ENCODE measurements around the gene TACC2. TPM values are rescaled to one million over a fixed set of nuclear protein-coding genes. Genes with fewer than 3 reads are reported as not detected.

The TACC2 gene
- total RNA-seq, 4 donors from 2014 or later, result 46.5 to 106 (median 71.6) TPM

- no peak overlapping the region for H3K4me3 ChIP-seq
- H3K27ac ChIP-seq, result no peak overlapping the region
- intact Hi-C loops (cut with DNase I), result no loop called here
- peaks cover 0 to 100% (median 30%) of the 10 kb centered on the region in 3 donors for H3K36me3 ChIP-seq
- no peaks in the 10 kb centered on the region for H3K9me3 ChIP-seq
- 82 to 87% methylated on average over 4 to 9 of the region's 9 CpGs for WGBS, 2 donors
- no peaks in the 10 kb centered on the region for H3K4me1 ChIP-seq
- H3K27me3 ChIP-seq, result no peaks in the 10 kb centered on the region
- DNase-seq, result no peak
- TF ChIP-seq POLR2A (IDR thresholded peaks at IDR 0.05), result no peak
- TF ChIP-seq, protein P1, sequence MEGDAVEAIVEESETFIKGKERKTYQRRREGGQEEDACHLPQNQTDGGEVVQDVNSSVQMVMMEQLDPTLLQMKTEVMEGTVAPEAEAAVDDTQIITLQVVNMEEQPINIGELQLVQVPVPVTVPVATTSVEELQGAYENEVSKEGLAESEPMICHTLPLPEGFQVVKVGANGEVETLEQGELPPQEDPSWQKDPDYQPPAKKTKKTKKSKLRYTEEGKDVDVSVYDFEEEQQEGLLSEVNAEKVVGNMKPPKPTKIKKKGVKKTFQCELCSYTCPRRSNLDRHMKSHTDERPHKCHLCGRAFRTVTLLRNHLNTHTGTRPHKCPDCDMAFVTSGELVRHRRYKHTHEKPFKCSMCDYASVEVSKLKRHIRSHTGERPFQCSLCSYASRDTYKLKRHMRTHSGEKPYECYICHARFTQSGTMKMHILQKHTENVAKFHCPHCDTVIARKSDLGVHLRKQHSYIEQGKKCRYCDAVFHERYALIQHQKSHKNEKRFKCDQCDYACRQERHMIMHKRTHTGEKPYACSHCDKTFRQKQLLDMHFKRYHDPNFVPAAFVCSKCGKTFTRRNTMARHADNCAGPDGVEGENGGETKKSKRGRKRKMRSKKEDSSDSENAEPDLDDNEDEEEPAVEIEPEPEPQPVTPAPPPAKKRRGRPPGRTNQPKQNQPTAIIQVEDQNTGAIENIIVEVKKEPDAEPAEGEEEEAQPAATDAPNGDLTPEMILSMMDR (IDR thresholded peaks at IDR 0.05), result no peak
Measured at GRCh38 chr10:122225330-122225729, 236.4 kb downstream of the TACC2 start.

- no peak for DNase-seq
- Histone ChIP-seq H3K9me3 (no peaks in the 10 kb centered on the region), H3K27ac (no peak overlapping the region), H3K36me3 (peaks cover 5 to 100% (median 39%) of the 10 kb centered on the region in 3 donors), H3K4me1 (no peaks in the 10 kb centered on the region), H3K27me3 (no peaks in the 10 kb centered on the region), H3K4me3 (no peak overlapping the region)
- TF ChIP-seq, protein P1 (IDR thresholded peaks at IDR 0.05), result no peak
- TF ChIP-seq POLR2A (IDR thresholded peaks at IDR 0.05), result no peak
- intact Hi-C loops (cut with DNase I), result no loop called here
- 72 to 100% methylated on average over 1 to 4 of the region's 4 CpGs for WGBS, 2 donors
Measured at GRCh38 chr10:122227754-122228153, 238.8 kb downstream of the TACC2 start.

DNA sequence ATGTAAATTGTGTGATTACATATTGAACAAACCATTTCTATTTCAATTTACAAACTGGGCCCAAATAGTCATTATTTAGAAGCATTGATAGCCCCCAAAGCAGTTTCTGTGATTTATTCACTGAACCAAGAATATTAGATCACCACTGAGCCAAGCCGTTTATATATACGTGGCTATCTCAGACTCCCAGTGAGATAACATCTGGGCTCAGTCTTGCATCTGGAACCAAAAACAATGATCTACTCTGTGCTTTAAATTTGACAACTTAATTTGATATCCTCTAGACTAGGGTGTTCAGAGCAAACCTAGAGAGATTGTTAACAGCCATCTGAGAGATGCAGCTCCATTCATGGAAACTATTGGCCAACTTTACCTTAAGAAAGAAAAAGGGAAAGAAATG lies 240.7 kb downstream of the TACC2 start:
- DNase-seq, result no peak
- no peaks in the 10 kb centered on the region for H3K4me1 ChIP-seq
- intact Hi-C loops (cut with DNase I), result no loop called here
- WGBS, 2 donors, result 83 to 86% methylated on average over 2 of the region's 2 CpGs
- no peaks in the 10 kb centered on the region for H3K27me3 ChIP-seq
- TF ChIP-seq, protein P1 (IDR thresholded peaks at IDR 0.05), result no peak
- no peak for TF ChIP-seq POLR2A (IDR thresholded peaks at IDR 0.05)
- no peak overlapping the region for H3K4me3 ChIP-seq
- no peak overlapping the region for H3K27ac ChIP-seq
- H3K36me3 ChIP-seq, result peaks cover 5 to 100% (median 36%) of the 10 kb centered on the region in 3 donors
- no peaks in the 10 kb centered on the region for H3K9me3 ChIP-seq

DNA sequence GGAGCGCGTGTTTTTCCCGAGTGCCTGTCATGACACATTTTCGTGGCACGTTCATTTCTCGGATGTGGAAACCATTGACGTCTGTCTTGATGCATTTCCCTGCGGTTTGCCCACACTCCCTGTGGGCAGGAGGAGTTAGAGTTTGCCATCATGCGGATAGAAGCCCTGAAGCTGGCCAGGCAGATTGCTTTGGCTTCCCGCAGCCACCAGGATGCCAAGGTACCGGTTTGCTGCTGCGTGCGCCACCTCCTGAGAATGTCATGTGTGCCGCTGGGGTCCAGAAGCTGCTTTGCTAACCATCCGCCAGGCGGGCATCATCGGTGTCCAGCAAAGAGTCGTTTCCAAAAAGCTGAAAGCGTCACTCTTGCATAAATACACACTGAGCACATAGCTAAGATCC lies 241.3 kb downstream of the TACC2 start:
- intact Hi-C loops (cut with DNase I), result no loop called here
- H3K9me3 ChIP-seq, result no peaks in the 10 kb centered on the region
- no peak overlapping the region for H3K4me3 ChIP-seq
- TF ChIP-seq, protein P1 (IDR thresholded peaks at IDR 0.05), result no peak
- no peak for TF ChIP-seq POLR2A (IDR thresholded peaks at IDR 0.05)
- no peak for DNase-seq
- no peaks in the 10 kb centered on the region for H3K4me1 ChIP-seq
- H3K36me3 ChIP-seq, result peaks cover 5 to 100% (median 33%) of the 10 kb centered on the region in 3 donors
- WGBS, 2 donors, result 92 to 95% methylated on average over 14 to 18 of the region's 19 CpGs
- no peaks in the 10 kb centered on the region for H3K27me3 ChIP-seq
- no peak overlapping the region for H3K27ac ChIP-seq

DNA sequence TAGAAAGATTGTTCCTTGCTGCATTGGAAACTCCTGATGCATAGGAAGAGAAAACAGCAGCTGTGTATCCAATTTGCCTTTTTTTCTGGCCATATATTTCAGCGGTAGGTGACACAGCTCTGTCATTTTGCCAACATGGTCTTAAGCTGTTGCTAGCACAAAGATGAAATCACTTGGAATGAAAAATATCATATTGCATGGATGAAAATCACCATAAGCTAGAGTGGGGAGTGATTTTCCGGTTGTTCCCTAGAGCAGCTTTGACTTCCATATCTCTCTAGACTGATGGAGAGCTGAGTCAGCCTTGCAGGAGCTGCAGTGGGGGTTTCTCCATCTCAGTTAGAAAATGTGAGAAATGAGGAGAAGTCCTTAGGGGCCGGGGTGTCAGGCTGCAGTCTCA lies 243.8 kb downstream of the TACC2 start:
- Histone ChIP-seq H3K27me3 (no peaks in the 10 kb centered on the region), H3K4me3 (no peak overlapping the region), H3K36me3 (peaks cover 5 to 100% (median 22%) of the 10 kb centered on the region in 3 donors), H3K4me1 (no peaks in the 10 kb centered on the region), H3K9me3 (no peaks in the 10 kb centered on the region), H3K27ac (no peak overlapping the region)
- DNase-seq, result no peak
- no peak for TF ChIP-seq POLR2A (IDR thresholded peaks at IDR 0.05)
- intact Hi-C loops (cut with DNase I), result no loop called here
- 60 to 92% methylated on average over 3 of the region's 3 CpGs for WGBS, 2 donors

- Histone ChIP-seq H3K27ac (no peak overlapping the region), H3K4me3 (no peak overlapping the region), H3K4me1 (no peaks in the 10 kb centered on the region), H3K27me3 (no peaks in the 10 kb centered on the region), H3K36me3 (peaks cover 5 to 100% (median 18%) of the 10 kb centered on the region in 3 donors), H3K9me3 (no peaks in the 10 kb centered on the region)
- intact Hi-C loops (cut with DNase I), result no loop called here
- 66 to 80% methylated on average over 3 to 5 of the region's 11 CpGs for WGBS, 2 donors
- DNase-seq, result no peak
- TF ChIP-seq, protein P1 (IDR thresholded peaks at IDR 0.05), result no peak
- TF ChIP-seq POLR2A (IDR thresholded peaks at IDR 0.05), result no peak
Measured at GRCh38 chr10:122233857-122234348, 244.9 kb downstream of the TACC2 start.
